Measurements from ENCODE around the gene OSGIN1. TPM values are rescaled to one million over a fixed set of nuclear protein-coding genes. Genes with fewer than 3 reads are reported as not detected.

OSGIN1 gene
- total and polyA plus RNA-seq, 2 donors (not counting 1 experiment from before 2014, with no cell fraction given): 0.85 to 1.8 TPM

GRCh38 chr16:83980794-83981193, 27.8 kb downstream of the OSGIN1 start:
- no peak for ATAC-seq (ENCODE audit: low read depth)
- TF ChIP-seq CTCF (IDR thresholded peaks at IDR 0.05) (no peak), EZH2 (IDR thresholded peaks at IDR 0.05; ENCODE audit: borderline replicate concordance, insufficient read depth, low read depth, low read length, poor library complexity, severe bottlenecking) (no peak)
- H3K4me3 Mint-ChIP-seq: no peak overlapping the region

GRCh38 chr16:83981799-83982198, 28.8 kb downstream of the OSGIN1 start:
- H3K4me3 ChIP-seq (ENCODE audit: control extremely low read depth in 1 of 5, extremely low read depth in 1 of 5, insufficient read depth in 1 of 5, low read depth in 2 of 5, low read length in 4 of 5): no peak overlapping the region
- no peak overlapping the region for H3K27ac ChIP-seq (ENCODE audit: low read length in 2 of 2)
- Mint-ChIP-seq H3K27ac (no peak overlapping the region), H3K4me3 (no peak overlapping the region), H3K4me1 (no peaks in the 10 kb centered on the region), H3K27me3 (no peaks in the 10 kb centered on the region), H3K9me3 (ENCODE audit: insufficient read depth) (peaks cover 3% of the 10 kb centered on the region)
- H3K4me2 ChIP-seq (replicated peaks; ENCODE audit: low read depth, low read length, poor library complexity, severe bottlenecking): no peak overlapping the region
- peaks cover 0 to 22% (median 6%) of the 10 kb centered on the region in 3 donors for H3K9me3 ChIP-seq (ENCODE audit: control extremely low read depth in 1 of 3, control insufficient read depth in 2 of 3, insufficient read depth in 1 of 3, low read length in 2 of 3)
- ATAC-seq (ENCODE audit: low read depth) (no peak), DNase-seq (no peak)
- intact Hi-C loops (cut with micrococcal nuclease): no loop called here
- H3K9ac ChIP-seq (ENCODE audit: low read length): no peak overlapping the region
- H4K20me1 ChIP-seq (ENCODE audit: control insufficient read depth, insufficient read depth, low read length, poor library complexity, severe bottlenecking): no peaks in the 10 kb centered on the region
- ChIA-PET POLR2A (no interaction called here), CTCF (no interaction called here)
- no peak overlapping the region for H2AFZ ChIP-seq (ENCODE audit: insufficient read depth, low read depth, low read length, poor library complexity, severe bottlenecking)
- H3K4me1 ChIP-seq (ENCODE audit: control insufficient read depth in 2 of 2, insufficient read depth in 2 of 2, low read length in 2 of 2): no peaks in the 10 kb centered on the region
- H3K36me3 ChIP-seq (replicated peaks in 1 of 2; ENCODE audit: control extremely low read depth in 1 of 2, control insufficient read depth in 1 of 2, extremely low read depth in 1 of 2, insufficient read depth in 2 of 2, low read length in 1 of 2): no peaks in the 10 kb centered on the region
- H3K79me2 ChIP-seq (ENCODE audit: control insufficient read depth, insufficient read depth, low read length): no peaks in the 10 kb centered on the region
- TF ChIP-seq CTCF (IDR thresholded peaks at IDR 0.05) (no peak), EZH2 (IDR thresholded peaks at IDR 0.05; ENCODE audit: borderline replicate concordance, insufficient read depth, low read depth, low read length, poor library complexity, severe bottlenecking) (no peak)
- WGBS (ENCODE audit: insufficient coverage): 93% methylated on average over 8 of the region's 8 CpGs
- H3K27me3 ChIP-seq (replicated peaks in 1 of 4; ENCODE audit: control extremely low read depth in 1 of 4, control insufficient read depth in 3 of 4, insufficient read depth in 4 of 4, low read length in 3 of 4): no peaks in the 10 kb centered on the region

More at GRCh38 chr16:83980794-83981193, 27.8 kb downstream of the OSGIN1 start:
- Mint-ChIP-seq H3K4me1 (no peaks in the 10 kb centered on the region), H3K9me3 (ENCODE audit: insufficient read depth) (peaks cover 3% of the 10 kb centered on the region), H3K27me3 (peaks cover 5% of the 10 kb centered on the region), H3K27ac (no peak overlapping the region)
- ChIA-PET POLR2A (no interaction called here), CTCF (no interaction called here)
- Histone ChIP-seq H3K4me2 (replicated peaks; ENCODE audit: low read depth, low read length, poor library complexity, severe bottlenecking) (no peak overlapping the region), H3K79me2 (ENCODE audit: control insufficient read depth, insufficient read depth, low read length) (no peaks in the 10 kb centered on the region), H2AFZ (ENCODE audit: insufficient read depth, low read depth, low read length, poor library complexity, severe bottlenecking) (no peak overlapping the region), H4K20me1 (ENCODE audit: control insufficient read depth, insufficient read depth, low read length, poor library complexity, severe bottlenecking) (no peaks in the 10 kb centered on the region), H3K9me3 (ENCODE audit: control extremely low read depth in 1 of 3, control insufficient read depth in 2 of 3, insufficient read depth in 1 of 3, low read length in 2 of 3) (peaks cover 0 to 22% (median 6%) of the 10 kb centered on the region in 3 donors), H3K27ac (ENCODE audit: low read length in 2 of 2) (no peak overlapping the region), H3K4me3 (ENCODE audit: control extremely low read depth in 1 of 5, extremely low read depth in 1 of 5, insufficient read depth in 1 of 5, low read depth in 2 of 5, low read length in 4 of 5) (no peak overlapping the region), H3K9ac (ENCODE audit: low read length) (no peak overlapping the region), H3K4me1 (ENCODE audit: control insufficient read depth in 2 of 2, insufficient read depth in 2 of 2, low read length in 2 of 2) (no peaks in the 10 kb centered on the region), H3K36me3 (replicated peaks in 1 of 2; ENCODE audit: control extremely low read depth in 1 of 2, control insufficient read depth in 1 of 2, extremely low read depth in 1 of 2, insufficient read depth in 2 of 2, low read length in 1 of 2) (no peaks in the 10 kb centered on the region), H3K27me3 (replicated peaks in 1 of 4; ENCODE audit: control extremely low read depth in 1 of 4, control insufficient read depth in 3 of 4, insufficient read depth in 4 of 4, low read length in 3 of 4) (peaks cover 0 to 3% (median 0%) of the 10 kb centered on the region in 4 experiments)
- WGBS (ENCODE audit: insufficient coverage): 95% methylated on average over 2 of the region's 2 CpGs
- intact Hi-C loops (cut with micrococcal nuclease): no loop called here
- no peak for DNase-seq

Data from B cell (primary cell).